Limb (tissue), 2 donors: ENCODE data around the gene MRPL46.
A peak's percentile ranks its signal among the peaks of the same experiment; 100 is the strongest.

Experiments used
- DNase-seq, 2 donors: peaks; one replicate each; pipeline ENCODE4 v3.0.0-alpha.2; 2016; ENCODE audit errors: extremely low spot score in 2 of 2

Gene MRPL46

DNA sequence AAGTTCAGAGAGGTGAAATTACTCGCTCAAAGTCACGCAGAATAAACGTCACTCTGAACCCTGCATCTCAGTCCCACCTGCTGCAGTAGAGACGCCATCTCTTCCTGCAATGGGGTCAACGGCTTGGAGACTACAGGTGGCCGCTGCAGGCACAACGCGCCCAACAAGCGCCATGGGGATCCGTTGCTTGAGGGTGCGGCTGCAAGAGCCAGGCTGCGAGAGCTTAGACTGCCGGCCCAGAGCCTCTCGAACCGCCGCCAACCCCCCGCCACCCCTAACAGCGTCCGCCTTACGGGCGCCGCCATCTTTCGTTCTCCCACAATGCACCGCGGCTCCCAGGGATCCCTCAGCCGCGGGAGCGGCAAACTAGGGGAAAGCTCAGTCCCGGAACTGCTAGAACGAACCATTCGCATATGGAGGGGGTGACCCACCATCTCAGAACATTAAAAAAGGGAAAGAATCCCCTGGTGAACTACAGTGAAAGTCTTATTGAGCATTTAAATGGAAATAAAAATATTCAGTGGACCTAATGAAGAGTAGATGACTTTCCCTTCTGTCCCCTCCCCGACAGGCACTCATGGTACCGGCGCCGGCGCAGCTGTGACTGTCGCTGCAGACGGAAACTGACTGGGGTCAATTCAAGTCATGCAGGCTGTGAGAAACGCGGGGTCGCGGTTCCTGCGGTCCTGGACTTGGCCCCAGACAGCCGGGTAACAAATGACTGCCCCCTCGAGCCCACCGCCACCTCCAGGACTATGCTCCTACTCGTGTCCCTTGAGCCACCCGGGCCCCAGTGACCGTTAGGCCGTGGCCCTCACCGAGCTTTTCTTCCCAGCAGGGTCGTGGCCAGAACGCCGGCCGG lies at the start of gene MRPL46, which contains the start of gene MRPS11:
TSS of gene MRPL46 (minus strand) at position 316 of the 862 bp plus-strand sequence. CDS start at position 305, 11 bp downstream.
TSS of gene MRPS11 (plus strand) at position 636 of the 862 bp plus-strand sequence. CDS start at position 646, 10 bp downstream.
- peak; percentile 92 to 94 for DNase-seq

DNA sequence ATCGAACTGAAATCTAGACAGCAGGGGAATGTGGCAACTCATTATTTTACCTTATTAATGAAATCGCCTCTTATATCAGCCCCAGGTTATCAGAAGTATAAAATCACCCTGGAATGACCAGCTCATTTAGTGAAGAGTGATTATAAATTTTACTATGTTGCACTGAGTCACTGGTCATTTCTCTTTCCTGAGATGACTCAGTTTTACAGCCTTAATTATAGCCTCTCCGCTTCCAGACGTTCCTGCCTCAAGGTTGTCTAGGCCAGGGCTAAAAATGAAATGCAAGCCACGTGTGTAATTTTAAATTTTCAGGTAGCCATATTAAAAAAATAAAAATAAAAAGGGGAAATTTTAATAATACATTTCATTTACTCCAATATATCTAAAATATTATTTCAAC lies 46.0 kb upstream of the MRPL46 start:
- no peak for DNase-seq

DNA sequence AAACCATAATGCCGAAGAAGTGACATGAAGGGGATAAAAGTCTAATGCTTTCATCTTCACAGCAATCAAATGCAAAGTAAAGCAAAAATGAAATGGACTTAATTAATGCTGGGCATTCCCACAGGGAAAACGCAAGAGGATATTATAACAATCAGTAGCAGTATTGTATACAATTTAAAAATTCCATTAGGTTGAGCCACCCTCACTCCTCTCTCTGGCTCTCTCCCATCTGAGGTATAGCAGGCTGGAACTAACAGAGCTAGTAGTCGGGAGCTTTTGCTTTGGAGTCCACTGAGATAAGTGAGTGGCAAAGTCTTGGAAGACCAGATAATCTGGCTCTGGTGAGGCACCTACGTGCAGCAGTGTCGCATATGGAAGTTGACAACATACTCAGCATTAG lies 45.4 kb upstream of the MRPL46 start:
- DNase-seq, result no peak

DNA sequence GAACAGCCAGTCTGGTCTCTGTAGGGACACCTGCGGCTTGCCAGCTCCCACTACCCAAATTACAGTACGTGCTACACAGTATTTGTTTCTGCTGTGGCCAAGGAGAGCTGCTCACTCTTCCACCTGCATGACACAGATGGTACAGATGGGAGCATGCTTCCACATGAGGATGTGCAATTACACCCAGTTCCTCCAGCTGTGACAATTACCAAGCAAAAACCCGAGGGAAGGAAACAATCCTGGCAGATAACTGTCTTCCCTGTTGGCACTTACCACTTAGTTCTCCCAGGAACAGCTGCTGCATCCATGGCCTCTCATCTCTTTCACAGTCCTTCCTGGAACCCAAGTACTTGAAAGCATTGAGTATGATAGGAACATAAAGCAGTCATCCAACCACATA lies 44.9 kb upstream of the MRPL46 start:
- DNase-seq, result no peak

DNA sequence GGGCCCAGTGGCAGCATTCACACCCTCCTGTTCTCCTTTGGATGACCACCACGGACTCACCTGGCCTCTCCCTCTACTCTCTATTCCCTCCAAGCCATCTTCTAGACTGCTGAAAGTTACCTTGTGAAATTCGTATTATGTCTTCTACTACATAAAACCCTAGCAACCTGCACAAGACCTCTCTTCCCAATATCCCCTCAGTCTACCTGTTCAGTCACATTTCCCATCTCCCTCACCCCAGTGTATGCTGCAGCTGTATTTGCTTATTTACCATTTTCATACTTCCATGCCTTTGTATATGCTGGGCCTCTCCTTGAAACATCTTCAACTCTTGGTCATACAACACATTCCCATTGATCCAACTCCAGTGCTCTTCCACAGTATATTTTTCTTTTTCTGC lies 44.0 kb upstream of the MRPL46 start:
- no peak for DNase-seq

DNA sequence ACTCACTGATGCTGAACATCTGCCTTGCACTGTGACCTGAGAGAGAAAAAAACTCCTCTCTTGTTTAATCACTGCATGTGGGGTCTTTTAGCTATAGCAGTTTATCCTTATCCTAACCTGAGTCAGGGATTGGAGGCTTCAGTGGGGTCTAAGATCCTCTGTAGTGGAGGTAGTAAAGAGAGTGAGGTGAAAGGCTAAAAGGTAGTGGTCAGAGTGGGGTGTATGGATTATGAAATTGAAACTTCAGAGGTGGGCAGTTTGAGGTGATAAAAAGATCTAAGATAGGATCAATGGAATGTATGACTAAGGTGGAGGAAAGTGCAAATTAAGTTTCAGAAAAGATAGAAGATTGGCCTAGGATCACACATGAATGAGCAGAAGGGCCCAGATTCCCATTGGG lies 42.8 kb upstream of the MRPL46 start:
- DNase-seq, result no peak

DNA sequence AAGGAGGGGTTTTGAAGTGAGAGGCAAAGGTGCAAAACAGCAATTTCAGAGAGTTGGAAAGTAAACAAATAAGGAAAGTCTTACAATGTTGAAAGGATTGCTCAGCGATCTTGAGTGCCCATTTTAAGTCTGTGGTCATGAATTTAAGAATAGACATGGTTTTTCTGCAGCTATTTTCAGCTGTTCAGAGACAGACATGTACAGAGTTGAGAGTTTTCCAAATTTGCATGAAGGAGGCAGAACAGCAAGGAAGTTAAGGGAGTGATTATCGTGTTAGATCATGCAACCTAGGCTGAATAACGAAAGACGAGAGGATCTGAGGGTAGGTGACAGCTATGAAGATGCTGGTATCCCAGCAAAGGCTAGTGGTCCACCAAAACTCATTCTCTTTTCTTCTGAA lies 42.1 kb upstream of the MRPL46 start:
- no peak for DNase-seq

DNA sequence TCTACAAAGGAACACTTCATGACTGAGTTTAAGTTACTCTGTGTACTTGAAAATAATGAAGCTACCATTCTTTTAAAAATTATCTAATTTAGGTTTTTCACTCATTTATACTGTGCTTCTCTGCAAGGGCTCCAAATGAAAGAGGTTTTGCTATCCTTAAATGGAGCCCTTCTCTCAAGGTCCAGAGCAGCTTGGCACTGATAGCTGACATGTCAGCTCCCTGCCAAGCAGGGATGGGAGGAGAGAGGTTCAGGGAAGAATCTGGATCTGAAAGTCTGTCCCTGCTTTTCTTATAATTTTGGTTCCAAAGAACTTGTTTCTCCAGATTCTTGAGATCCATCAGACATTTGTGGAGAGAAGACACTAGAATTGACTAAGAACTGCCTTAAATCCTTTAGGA lies 39.4 kb upstream of the MRPL46 start:
- DNase-seq, result no peak

DNA sequence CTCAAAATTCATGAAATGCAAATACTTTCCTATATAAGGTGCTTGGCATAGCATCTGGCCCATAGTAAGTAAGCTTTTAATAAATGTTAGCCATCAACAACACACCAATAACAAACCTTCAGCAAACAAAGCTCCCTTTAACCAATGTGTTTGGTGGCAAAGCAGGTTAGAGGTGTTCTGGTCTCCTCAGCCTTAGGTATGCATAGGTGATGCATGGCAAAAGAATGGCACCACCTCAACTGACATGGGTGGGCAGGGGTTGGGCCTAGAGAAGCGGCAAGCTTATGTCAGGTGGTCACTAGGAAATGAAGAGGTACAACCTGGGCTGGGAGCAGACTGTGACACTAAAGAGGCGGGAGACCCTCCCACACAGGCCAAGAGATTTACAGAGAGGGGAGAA lies 38.5 kb upstream of the MRPL46 start:
- DNase-seq, result no peak

DNA sequence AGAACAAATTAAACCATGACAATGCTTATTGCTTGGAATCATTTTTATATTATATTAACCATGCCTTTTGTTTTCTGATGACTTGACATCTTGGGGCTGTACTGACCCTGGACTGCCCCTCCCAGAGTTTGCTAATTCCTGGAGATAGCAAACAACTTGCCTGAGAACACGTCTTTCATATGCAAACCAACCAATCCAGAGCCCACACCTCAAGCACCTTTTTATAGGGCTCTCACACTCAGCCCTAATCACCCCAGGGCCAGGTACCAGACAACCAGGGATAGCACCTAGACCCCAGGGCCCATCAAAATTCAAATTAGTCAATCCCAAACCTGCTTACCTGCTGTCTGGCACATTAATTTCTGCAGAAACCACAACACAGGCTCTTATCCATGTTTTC lies 37.3 kb upstream of the MRPL46 start:
- DNase-seq, result no peak

DNA sequence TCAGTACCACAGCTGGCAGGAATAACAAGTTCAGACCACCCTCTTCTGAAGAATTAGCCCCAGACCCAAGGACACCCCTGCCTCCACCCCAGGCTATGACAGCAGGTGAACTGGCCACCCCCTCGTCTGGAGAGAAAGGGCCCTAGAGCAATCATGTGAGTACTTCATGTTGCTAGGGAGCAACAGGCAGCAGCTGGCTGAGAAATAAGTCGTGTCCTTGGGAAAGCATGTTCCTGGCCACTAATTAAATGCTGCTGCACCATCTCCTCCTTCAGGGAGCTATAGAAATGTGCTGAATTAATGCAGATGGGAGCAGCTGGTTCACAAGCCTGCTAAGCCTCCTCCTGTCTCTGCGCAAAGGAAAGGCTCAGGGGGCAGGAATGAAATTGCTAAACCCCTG lies 31.8 kb upstream of the MRPL46 start:
- DNase-seq, result peak; percentile 24 to 31

DNA sequence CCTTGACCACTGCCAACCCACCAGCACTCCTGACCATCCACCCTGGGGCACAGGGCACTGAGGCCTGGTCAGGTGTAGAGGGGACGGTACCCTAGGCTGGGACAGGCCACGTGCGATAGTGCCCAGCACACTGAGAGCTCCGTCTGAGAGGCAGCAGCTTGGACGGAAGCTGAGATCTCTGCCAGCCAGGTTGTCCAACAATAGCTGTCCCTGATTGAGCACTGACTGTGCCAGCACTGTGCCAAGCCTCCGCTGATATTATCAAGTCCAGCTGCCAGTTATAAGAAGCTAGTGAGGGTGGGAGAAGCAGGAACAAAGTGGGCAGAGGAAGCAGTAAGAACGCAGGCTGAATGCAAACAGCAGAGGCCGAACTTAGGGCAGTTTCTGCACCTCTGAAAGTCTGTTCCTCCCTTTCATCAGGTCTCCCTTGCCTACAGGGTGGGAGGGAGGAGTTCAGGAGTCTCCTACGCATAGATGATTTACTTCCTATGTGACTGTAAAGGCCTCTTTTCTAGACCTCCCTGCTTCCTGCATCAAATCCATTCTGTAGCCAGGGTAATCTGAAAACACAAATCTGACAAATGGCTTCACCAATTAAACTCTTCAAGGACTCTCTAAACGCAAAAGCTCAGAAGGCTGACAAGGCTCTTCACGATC lies 30.0 kb upstream of the MRPL46 start:
- no peak for DNase-seq

DNA sequence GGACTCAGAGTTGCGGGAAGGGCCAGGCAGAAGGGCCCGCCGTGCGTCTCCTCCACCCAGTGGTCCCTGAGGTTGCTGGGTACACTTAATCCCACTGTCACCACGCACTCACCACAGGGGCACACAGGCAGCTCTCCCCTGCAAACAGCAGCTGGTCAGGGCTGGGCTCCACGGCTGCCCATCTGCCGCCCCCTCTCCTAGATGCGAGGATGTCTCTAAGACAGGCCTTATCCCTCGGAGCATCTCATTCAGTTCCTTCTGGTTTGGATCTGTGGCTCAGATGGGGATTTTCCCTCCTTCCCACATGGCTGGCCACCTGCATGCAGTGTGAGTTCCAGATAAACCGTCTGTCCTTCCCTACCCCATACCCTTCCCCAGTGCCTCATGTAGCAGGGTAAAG lies 26.7 kb upstream of the MRPL46 start:
- DNase-seq, result no peak

DNA sequence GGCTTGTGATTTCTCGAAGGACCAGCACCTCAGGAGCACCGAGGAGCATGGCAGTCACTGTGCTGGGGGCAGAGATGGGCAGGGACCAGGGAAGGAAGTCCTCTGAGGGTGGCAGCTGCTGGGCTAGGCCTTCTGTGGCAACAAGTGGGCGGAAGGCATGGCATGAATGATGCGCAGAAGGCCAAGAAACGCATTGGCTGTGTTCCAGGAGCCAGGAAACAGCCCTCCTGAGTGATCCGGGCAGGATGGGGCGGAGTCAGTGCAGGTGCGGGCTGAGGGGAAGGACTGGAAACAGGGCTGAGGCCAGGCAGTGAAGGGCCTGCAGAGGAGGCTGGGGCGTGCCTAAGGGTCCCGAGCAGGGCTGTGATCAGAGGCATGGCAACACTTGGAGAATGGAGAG lies 24.0 kb upstream of the MRPL46 start:
- DNase-seq, result no peak

DNA sequence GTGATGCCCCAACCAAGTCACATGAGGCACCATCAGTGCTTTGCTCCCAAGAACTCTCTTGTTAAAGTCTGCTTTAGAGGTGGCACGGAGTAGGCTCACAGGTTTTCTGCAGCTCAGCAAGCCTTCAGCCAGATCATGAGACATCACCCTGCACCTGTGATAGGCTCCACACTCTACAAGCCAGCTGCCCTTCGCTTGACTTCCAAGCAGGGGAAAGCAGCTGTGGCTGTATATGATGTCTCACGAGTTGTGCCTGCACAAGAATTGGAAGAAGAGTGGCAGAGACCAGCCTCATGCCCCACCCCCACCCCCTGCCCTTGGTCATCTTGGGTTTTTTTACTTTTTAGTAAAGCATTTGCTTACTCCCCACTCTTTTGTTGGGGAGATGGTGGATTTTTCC lies 22.8 kb upstream of the MRPL46 start:
- no peak for DNase-seq

DNA sequence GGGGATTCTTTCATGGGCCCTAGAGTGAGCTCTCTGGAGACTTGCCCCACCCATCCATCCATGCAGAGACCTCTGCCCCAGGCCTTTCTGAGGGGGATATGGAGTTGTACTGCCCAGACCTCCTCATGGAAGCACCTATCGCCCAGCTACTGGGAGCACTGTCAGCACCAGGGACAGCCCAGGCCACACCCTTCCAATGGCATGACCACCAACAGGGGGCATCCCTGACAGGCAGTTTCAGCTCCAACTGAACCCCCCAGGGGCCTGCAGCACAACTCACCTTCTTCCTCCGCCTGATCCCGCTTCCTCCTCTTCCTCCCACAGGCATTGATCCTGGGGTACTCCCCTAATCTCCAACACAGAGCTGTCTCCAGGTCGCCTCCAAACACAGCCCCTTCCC lies 22.1 kb upstream of the MRPL46 start:
- no peak for DNase-seq

DNA sequence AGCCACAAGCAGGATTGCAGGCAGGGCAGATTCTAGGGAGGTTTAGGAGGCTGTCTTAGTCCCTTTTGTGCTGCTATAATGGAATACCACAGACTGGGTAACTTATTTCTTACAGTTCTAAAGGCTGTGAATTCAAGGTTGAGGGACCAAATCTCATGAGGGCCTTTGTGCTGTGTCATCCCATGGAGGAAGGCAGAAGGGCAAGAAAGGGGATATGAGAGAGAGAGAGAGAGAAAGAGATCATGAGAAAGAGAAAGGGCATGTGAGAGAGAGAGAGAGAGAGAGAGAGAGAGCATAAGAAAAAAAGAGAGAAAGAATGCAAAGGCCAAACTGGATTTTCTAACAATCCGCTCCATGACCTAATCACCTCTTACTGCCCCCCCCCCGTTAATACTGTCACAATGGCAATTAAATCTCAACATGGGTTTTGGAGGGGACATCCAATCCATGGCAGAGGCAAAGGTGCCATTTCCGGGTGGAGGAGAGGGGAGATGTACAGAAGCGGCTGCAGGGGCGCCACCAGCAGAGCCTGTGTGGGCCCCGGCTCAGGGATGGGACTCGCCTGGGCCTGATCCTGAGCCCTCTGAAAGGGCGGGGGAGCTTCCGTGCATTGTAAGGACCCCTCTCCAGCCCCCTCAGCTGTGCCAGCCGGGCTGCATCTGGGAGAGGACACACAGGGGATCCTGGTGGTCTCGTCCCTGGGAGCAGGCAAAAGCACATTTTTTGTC lies 20.8 kb upstream of the MRPL46 start:
- DNase-seq, result no peak

DNA sequence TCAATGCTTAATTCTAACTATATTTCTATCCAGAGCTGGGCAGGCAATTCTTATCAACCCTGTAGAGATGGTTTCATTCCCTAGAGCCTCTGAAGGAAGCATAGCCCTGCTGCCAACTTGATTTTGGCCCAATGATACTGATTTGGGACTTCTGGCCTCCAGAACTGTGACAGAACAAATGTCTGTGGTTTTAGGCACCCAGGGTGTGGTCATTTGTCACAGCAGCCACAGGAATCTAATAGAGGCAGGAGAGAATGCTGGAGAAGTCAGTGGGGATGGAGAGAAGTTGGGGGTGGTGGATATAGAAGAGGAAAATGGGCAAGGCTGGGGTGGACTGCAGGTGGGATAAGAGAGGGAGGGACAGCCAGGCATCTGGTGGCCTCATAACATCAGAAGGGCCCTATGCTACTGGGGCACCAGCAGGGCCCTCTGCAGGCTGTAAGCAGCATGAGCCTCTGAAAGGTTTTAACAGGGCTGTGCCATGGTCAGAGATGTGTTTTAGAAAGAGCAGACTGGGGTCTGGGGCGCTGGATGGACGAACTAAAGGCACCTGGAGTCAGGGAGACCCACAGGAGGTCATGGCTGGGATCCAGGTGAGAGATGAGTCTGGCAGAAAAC lies 20.1 kb upstream of the MRPL46 start:
- DNase-seq, result no peak

DNA sequence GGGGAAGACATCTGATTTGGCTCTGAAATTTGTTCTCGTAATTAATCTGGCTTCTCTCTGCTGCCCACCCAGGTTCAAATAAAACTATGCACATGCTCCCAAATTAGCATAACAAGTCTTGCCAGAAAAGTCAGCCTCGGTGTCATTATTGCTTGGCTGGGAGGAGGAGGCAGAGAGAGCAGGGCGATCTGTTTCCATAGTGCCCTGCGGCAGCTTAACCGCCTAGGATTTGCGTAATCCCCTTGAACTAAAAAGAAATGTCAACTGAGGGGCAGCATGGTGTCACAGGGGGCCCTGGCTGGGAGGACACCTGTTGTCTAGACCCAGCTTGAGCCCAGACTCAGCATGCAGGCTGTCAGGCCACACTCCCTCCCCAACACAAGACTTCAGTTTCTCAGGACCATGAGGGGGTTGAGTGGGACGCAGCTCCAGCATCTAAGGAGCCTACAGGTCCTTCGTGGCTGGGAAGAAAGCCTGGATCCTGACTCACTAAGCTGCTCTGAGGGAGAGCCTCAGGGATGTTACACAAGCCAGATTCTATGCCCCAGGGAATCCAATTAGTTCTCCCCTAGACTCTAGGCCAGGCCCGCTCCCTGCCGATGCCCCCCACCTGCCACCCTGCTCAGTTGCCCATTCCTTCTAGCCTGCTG lies 17.6 kb upstream of the MRPL46 start:
- DNase-seq, result peak; percentile 49 to 64

DNA sequence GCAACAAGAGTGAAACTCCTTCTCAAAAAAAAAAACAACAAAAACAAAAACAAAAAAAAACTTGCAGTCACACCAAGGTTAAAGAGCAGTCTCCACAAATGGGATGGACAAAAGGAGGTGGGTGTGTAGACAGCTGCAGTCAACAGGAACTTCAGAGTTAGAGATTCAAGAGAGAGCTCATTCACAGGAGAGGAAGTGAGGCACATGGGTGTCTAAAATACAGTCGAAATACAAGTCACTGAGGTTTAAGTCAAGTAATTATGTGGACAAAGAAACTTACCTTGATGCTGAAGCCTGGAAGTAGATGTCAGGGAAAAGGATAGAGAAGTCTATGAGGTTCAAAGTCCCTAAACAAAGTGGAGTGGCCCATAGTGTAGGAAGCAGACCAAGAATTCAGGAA lies 15.1 kb upstream of the MRPL46 start:
- no peak for DNase-seq

DNA sequence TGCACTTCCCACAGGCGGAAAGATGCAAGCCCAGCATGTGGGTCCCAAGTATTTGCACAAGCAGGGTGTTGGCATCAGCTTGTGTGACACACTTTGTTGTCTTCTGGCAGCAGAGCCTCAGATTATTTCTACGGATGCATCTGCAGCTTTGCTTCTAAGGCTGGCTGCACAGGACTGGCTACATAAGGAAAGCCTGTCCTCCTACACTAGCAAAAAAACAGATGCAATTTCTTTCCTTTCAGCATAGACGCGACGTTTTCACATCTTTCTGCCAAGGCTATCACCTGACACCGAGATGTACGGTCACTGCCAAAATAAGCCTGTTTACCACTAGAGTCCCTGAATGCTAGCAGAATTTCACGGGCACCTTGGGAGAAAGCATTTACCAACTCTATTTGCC lies 13.8 kb upstream of the MRPL46 start:
- no peak for DNase-seq
